Measurements from ENCODE around the gene MARCOL.
"Not testable (repeated sequence)": the region's sequence is repeated elsewhere in the genome, so short reads cannot be mapped to it uniquely, and the experiment has no call there.

Gene MARCOL

DNA sequence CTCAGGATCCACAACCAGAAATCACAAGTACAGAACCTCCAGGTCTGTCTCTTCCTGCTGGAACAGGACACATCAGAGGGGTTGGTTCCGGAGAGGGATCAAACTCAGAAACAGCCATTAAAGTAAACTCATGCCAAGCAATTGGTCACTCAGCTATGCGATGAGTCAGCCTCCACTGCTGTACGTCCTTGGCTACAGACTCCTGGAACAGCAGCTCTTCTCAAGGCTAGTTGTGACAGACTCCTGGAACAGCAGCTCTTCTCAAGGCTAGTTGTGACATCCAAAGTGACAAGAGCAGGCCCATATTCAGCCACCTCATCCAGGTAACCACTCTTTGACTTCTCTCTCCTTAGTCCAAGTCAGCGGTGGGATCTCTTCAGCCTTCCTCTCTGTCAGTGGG is 30.2 kb downstream of the MARCOL start, which contains the start of gene SPINK13:
Gene SPINK13, plus strand, starts transcription at position 229 of the 400 bp plus-strand sequence. CDS start 1,279 bp downstream, outside the sequence.
- no peak for FAIRE-seq

GRCh38 chr5:148275129-148275528 is 36.8 kb downstream of the MARCOL start:
- not testable (repeated sequence) for FAIRE-seq

GRCh38 chr5:148280893-148281292 is 42.6 kb downstream of the MARCOL start:
- FAIRE-seq: not testable (repeated sequence)

- not testable (repeated sequence) for FAIRE-seq
Measured at GRCh38 chr5:148281336-148281735, 43.0 kb downstream of the MARCOL start.

DNA sequence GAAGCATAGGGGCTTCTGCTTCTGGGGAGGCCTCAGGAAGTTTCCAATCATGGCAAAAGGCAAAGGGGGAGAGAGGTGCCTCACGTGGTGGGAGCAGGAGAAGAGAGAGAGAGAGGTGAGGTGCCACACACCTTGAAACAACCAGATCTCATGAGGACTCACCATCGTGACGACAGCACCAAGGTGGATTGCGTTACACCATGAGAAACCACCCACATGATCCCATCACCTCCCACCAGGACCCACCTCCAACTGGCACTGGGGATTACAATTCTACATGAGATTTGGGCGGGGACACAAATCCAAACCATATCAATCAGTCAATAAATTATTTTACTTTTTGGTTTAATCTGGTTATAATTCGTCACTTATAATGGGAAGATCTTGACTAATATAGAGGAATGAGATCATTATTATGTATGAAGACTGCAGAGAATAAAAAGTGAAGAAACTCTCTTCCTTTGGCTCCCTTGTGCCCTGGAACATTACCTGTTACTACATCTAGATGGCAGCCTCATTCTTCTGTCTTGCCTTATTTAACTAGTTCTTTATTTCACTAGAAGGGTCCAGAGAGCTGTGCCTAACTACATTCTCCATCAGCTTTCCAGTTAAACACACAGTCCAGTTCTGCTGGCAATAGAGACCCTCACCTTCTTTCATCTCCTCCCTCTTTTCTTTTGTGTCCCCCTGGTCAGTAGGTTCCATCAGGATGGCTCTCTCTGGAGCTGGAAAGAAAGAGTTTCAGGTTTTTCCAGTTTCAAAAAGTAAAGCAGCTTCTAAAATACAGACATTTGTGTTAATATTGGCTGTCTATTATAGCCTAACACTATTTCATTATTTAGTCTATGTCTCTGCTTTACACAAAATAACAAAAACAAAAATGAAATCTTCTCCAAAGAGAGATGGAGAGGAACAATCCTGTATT is 52.2 kb downstream of the MARCOL start:
- FAIRE-seq: no peak

Measured in A204.1 (cell line).